Measurements from ENCODE around the gene P2RY6.

P2RY6 gene

GRCh38 chr11:73334384-73335203 is 62.5 kb downstream of the P2RY6 start:
- Histone ChIP-seq H3K4me3 (ENCODE audit: low read depth, low read length) (no peak overlapping the region), H3K4me1 (ENCODE audit: control insufficient read depth, insufficient read depth, low read length) (peaks cover 40% of the 10 kb centered on the region), H3K27ac (ENCODE audit: low read depth, low read length) (peak overlapping the region; percentile 39), H3K36me3 (ENCODE audit: control insufficient read depth, insufficient read depth, low read length) (no peaks in the 10 kb centered on the region), H3K9me3 (ENCODE audit: control insufficient read depth, insufficient read depth, low read length) (no peaks in the 10 kb centered on the region), H3K27me3 (ENCODE audit: control insufficient read depth, insufficient read depth, low read length) (peaks cover 42% of the 10 kb centered on the region), H3K9ac (ENCODE audit: low read depth, low read length) (no peak overlapping the region)

DNA sequence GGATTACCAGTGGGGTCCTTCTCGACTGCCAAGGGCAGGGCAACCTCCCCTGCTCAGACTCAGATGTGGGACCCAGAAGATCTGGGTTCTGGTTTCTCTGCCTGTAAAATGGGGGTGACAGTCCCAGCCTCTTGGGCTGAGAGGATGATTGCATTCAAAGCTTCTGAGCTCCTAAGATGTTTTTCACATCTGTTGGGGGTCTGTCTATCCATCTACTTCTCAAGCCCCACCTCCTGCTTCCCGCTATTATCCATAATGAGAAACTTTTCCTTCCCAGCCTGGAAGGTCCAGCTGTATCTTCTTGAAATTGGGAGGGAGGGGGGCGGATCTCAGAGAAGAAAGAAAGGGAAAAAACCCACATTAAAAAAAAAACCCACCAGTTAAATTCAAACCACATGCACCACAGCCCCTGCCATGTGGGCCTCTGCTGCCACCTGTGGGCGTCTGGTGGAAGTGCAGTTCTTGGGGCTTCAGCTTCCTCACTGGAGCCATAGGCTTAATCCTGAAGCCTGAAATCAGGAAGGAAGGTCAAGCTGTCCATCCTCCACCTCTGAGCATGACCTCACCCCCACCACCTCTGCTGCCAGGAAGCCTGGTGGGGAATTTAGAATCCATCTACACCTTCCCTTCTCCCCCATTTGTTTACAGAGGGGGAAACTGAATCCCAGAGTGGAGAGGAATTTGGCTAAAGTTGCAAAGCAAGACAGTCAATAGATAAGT is 63.2 kb downstream of the P2RY6 start:
- no peak overlapping the region for H3K4me3 ChIP-seq (ENCODE audit: low read depth, low read length)
- H3K27ac ChIP-seq (ENCODE audit: low read depth, low read length): peak overlapping the region; percentile 39
- H3K4me1 ChIP-seq (ENCODE audit: control insufficient read depth, insufficient read depth, low read length): peaks cover 45% of the 10 kb centered on the region
- H3K9me3 ChIP-seq (ENCODE audit: control insufficient read depth, insufficient read depth, low read length): no peaks in the 10 kb centered on the region
- H3K36me3 ChIP-seq (ENCODE audit: control insufficient read depth, insufficient read depth, low read length): no peaks in the 10 kb centered on the region
- H3K9ac ChIP-seq (ENCODE audit: low read depth, low read length): no peak overlapping the region
- H3K27me3 ChIP-seq (ENCODE audit: control insufficient read depth, insufficient read depth, low read length): peaks cover 41% of the 10 kb centered on the region

DNA sequence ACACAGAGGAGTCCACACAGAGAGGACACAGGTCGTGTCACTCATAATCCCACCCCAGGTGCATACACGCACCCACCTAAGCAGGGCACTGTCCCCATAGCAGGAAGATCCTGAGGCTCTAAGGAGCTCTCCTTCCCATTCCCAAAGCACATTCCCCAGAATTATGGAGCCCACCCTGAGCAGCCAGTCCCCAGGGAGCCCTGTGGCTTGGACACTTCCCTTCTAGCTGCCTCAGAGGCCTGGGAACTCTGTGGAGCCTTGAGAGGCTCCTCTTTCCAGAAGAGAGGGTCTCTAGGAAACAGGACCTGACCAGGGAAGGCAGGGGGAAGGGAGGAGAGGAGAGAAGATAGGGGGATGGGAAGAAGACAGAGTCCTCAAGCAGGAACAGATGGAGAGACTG is 65.7 kb downstream of the P2RY6 start:
- Histone ChIP-seq H3K27me3 (ENCODE audit: control insufficient read depth, insufficient read depth, low read length) (peaks cover 41% of the 10 kb centered on the region), H3K4me1 (ENCODE audit: control insufficient read depth, insufficient read depth, low read length) (peaks cover 22% of the 10 kb centered on the region), H3K36me3 (ENCODE audit: control insufficient read depth, insufficient read depth, low read length) (no peaks in the 10 kb centered on the region), H3K9ac (ENCODE audit: low read depth, low read length) (no peak overlapping the region), H3K9me3 (ENCODE audit: control insufficient read depth, insufficient read depth, low read length) (no peaks in the 10 kb centered on the region), H3K4me3 (ENCODE audit: low read depth, low read length) (no peak overlapping the region), H3K27ac (ENCODE audit: low read depth, low read length) (no peak overlapping the region)

DNA sequence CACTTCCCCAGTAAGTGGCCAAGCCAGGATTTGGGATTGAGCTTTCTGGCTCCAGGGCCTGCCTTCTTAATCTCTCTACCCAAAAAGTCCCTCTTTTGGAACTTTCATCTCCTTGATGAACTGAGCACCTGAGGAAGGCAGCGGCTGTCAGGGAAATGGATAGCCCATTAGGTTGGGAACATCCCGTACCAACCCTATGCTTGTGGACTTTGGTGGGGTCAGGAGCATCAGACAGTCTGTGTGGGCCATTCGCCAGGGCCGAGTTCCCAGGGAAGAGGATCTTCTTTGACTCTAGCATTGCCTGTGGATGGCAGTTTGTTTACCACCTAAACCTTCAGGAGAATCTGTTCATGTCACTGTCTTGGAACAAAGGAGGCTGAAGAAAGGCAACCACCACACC is 66.1 kb downstream of the P2RY6 start:
- H3K4me1 ChIP-seq (ENCODE audit: control insufficient read depth, insufficient read depth, low read length): peaks cover 19% of the 10 kb centered on the region
- no peak overlapping the region for H3K4me3 ChIP-seq (ENCODE audit: low read depth, low read length)
- H3K9ac ChIP-seq (ENCODE audit: low read depth, low read length): no peak overlapping the region
- no peak overlapping the region for H3K27ac ChIP-seq (ENCODE audit: low read depth, low read length)
- no peaks in the 10 kb centered on the region for H3K36me3 ChIP-seq (ENCODE audit: control insufficient read depth, insufficient read depth, low read length)
- peaks cover 38% of the 10 kb centered on the region for H3K27me3 ChIP-seq (ENCODE audit: control insufficient read depth, insufficient read depth, low read length)
- H3K9me3 ChIP-seq (ENCODE audit: control insufficient read depth, insufficient read depth, low read length): no peaks in the 10 kb centered on the region

- H3K4me3 ChIP-seq (ENCODE audit: low read depth, low read length): no peak overlapping the region
- H3K9me3 ChIP-seq (ENCODE audit: control insufficient read depth, insufficient read depth, low read length): no peaks in the 10 kb centered on the region
- H3K27me3 ChIP-seq (ENCODE audit: control insufficient read depth, insufficient read depth, low read length): peaks cover 26% of the 10 kb centered on the region
- H3K4me1 ChIP-seq (ENCODE audit: control insufficient read depth, insufficient read depth, low read length): peaks cover 12% of the 10 kb centered on the region
- no peak overlapping the region for H3K27ac ChIP-seq (ENCODE audit: low read depth, low read length)
- no peak overlapping the region for H3K9ac ChIP-seq (ENCODE audit: low read depth, low read length)
- H3K36me3 ChIP-seq (ENCODE audit: control insufficient read depth, insufficient read depth, low read length): no peaks in the 10 kb centered on the region
These were observed 68.0 kb downstream of the P2RY6 start for GRCh38 chr11:73340164-73340563.

DNA sequence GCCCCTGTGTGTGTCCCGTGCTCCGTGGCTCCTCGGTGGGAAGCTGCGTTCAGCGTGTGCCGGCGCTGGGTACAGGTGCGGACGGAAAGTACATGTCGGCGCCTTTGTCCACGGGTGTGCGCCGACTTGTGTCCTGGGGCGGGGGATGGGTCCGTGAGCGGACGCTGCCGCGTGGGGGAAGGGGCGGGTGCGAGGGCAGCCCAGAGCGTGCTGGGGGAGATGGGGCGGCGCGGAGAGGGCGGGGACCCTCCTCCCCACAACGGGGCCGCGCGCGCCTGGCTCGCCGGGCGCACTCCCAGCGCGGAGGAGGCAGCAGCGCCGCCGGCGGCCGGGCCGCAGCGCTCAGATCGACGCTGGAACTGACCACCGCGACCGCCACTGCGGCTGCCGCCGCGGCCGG is 70.5 kb downstream of the P2RY6 start:
- H3K9me3 ChIP-seq (ENCODE audit: control insufficient read depth, insufficient read depth, low read length): no peaks in the 10 kb centered on the region
- H3K4me3 ChIP-seq (ENCODE audit: low read depth, low read length): peak overlapping the region; percentile 41
- H3K4me1 ChIP-seq (ENCODE audit: control insufficient read depth, insufficient read depth, low read length): peaks cover 10% of the 10 kb centered on the region; the same call in 1 of the 2 replicates
- H3K36me3 ChIP-seq (ENCODE audit: control insufficient read depth, insufficient read depth, low read length): no peaks in the 10 kb centered on the region
- no peak overlapping the region for H3K9ac ChIP-seq (ENCODE audit: low read depth, low read length)
- no peak overlapping the region for H3K27ac ChIP-seq (ENCODE audit: low read depth, low read length)
- H3K27me3 ChIP-seq (ENCODE audit: control insufficient read depth, insufficient read depth, low read length): peaks cover 24% of the 10 kb centered on the region

DNA sequence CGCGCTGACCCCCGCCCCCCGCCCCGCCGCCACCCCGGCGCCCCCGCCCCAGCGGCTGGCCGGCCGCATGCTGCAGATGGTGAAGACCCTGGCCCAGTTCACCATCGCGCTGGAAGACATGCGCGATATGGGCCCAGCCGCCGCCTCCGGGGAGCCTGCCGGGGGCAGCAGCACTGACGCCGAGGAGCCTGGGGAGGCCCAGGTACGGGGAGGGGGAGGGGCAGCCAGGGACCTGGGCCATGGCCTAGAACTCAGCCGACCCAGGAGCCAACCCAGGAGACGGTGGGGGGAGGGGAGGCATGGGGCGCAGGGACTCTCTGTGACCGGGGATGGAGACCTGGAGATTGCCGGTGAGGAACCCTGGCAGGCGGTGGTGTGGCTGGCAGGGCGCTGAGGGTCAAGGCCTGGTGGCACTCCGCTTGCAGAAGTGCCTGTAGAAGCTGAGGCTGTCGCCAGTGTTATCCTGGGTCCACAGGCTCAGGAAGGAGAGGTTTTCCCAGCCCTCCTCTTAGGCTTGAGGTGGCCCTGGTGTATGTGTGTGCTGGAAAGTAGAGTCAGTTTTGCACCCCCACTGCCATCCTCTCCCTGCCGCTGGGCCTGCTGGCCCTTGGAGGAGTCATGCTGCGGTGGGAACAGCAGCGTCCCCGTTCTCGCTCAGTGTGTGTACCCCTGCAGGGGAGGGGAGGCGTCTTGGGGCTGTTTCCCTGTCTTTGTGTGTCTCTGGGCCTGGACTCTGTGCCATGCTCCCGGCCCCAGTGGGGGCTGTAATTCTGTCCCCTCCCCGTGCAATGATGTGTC is 71.1 kb downstream of the P2RY6 start:
- Histone ChIP-seq H3K4me1 (ENCODE audit: control insufficient read depth, insufficient read depth, low read length) (peaks cover 10% of the 10 kb centered on the region; the same call in 1 of the 2 replicates), H3K9me3 (ENCODE audit: control insufficient read depth, insufficient read depth, low read length) (no peaks in the 10 kb centered on the region), H3K36me3 (ENCODE audit: control insufficient read depth, insufficient read depth, low read length) (no peaks in the 10 kb centered on the region), H3K27me3 (ENCODE audit: control insufficient read depth, insufficient read depth, low read length) (peaks cover 24% of the 10 kb centered on the region), H3K27ac (ENCODE audit: low read depth, low read length) (no peak overlapping the region), H3K4me3 (ENCODE audit: low read depth, low read length) (peak overlapping the region; percentile 41; the same call in 1 of the 2 replicates), H3K9ac (ENCODE audit: low read depth, low read length) (no peak overlapping the region)

DNA sequence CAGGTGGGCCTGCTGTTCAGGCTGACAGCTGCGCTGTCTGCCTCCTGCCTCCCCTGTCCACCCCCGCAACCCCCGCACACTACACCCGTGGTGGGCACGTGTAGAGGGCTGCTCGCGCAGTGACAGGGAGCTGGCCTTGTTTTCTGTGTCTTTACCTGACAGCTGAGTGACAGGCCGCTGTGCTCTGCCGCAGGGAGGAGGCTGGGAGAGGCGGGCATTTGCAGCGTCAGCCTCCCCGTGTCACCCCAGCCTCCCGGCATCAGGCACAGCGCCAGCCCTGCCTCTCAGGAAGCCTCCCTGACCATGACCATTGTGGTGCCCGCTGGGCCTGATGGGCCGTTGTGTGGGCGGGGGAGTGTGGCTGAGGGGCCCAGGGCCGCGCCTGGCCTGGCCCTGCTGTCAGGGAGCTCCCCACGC is 72.1 kb downstream of the P2RY6 start:
- Histone ChIP-seq H3K36me3 (ENCODE audit: control insufficient read depth, insufficient read depth, low read length) (no peaks in the 10 kb centered on the region), H3K9me3 (ENCODE audit: control insufficient read depth, insufficient read depth, low read length) (no peaks in the 10 kb centered on the region), H3K4me3 (ENCODE audit: low read depth, low read length) (no peak overlapping the region), H3K4me1 (ENCODE audit: control insufficient read depth, insufficient read depth, low read length) (peaks cover 10% of the 10 kb centered on the region; the same call in 1 of the 2 replicates), H3K27ac (ENCODE audit: low read depth, low read length) (no peak overlapping the region), H3K27me3 (ENCODE audit: control insufficient read depth, insufficient read depth, low read length) (peaks cover 24% of the 10 kb centered on the region), H3K9ac (ENCODE audit: low read depth, low read length) (no peak overlapping the region)

GRCh38 chr11:73345481-73346160 is 73.5 kb downstream of the P2RY6 start:
- Histone ChIP-seq H3K27me3 (ENCODE audit: control insufficient read depth, insufficient read depth, low read length) (peaks cover 24% of the 10 kb centered on the region), H3K36me3 (ENCODE audit: control insufficient read depth, insufficient read depth, low read length) (no peaks in the 10 kb centered on the region), H3K4me1 (ENCODE audit: control insufficient read depth, insufficient read depth, low read length) (peaks cover 5% of the 10 kb centered on the region; the same call in 1 of the 2 replicates), H3K4me3 (ENCODE audit: low read depth, low read length) (no peak overlapping the region), H3K9ac (ENCODE audit: low read depth, low read length) (no peak overlapping the region), H3K9me3 (ENCODE audit: control insufficient read depth, insufficient read depth, low read length) (no peaks in the 10 kb centered on the region), H3K27ac (ENCODE audit: low read depth, low read length) (no peak overlapping the region)

DNA sequence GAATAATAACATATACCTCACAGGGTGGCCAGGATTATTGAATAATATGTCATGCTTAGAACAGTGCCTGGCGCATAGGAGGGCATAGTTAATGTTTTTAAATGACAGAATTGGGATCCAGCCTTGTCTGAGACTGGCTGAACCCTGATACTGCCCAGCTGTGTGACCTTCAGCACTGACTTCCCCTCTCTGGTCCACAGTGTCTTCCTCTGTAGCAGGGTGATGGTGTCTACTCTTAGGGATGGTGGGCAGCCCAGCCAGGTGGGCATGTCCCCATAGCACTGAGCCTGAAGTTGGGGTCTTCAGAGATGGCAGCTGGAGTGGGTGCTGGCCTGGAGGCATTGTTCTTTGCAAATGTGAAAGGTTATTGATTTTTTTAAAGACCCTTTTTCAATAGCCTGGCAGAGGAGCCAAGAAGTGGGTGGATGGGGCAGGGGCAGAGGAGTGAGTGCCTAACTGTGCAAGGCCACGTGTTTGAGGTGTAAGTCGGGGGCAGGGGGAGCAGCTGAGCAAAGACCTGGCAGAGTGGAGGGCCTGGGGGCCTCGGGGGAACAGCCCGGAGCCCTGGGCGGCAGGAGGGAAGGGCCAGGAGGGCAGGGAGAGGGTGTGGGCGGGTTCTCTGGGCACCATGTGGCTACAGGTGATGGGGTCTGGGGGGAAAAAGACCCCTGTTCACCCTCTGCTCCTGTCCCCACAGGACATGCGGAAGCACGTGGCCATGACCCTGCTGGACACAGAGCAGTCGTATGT is 74.2 kb downstream of the P2RY6 start:
- H3K27me3 ChIP-seq (ENCODE audit: control insufficient read depth, insufficient read depth, low read length): peaks cover 20% of the 10 kb centered on the region
- H3K36me3 ChIP-seq (ENCODE audit: control insufficient read depth, insufficient read depth, low read length): no peaks in the 10 kb centered on the region
- no peaks in the 10 kb centered on the region for H3K9me3 ChIP-seq (ENCODE audit: control insufficient read depth, insufficient read depth, low read length)
- peaks cover 5% of the 10 kb centered on the region; the same call in 1 of the 2 replicates for H3K4me1 ChIP-seq (ENCODE audit: control insufficient read depth, insufficient read depth, low read length)
- no peak overlapping the region for H3K9ac ChIP-seq (ENCODE audit: low read depth, low read length)
- no peak overlapping the region for H3K27ac ChIP-seq (ENCODE audit: low read depth, low read length)
- no peak overlapping the region for H3K4me3 ChIP-seq (ENCODE audit: low read depth, low read length)

All from HUES48 (cell line).